PFSK-1 (cell line): ENCODE data around the gene VPS37B.

Experiments
- FOXP2 ChIP-seq: optimal IDR thresholded peaks from 2 replicates; pipeline ENCODE3; 2011; ENCODE audit warnings: borderline replicate concordance, control low read depth, inconsistent platforms; ENCODE audit not compliant: insufficient read depth; ENCODE audit errors: extremely low read length, extremely low read depth
- POLR2AphosphoS5 ChIP-seq: IDR thresholded peaks from 2 replicates; pipeline ENCODE4 v1.6.1; 2012; ENCODE audit warnings: low read depth, mild to moderate bottlenecking, control low read depth, low read length, moderate library complexity
- SIN3A ChIP-seq: IDR thresholded peaks from 2 replicates; pipeline ENCODE4 v1.6.1; 2012; ENCODE audit warnings: mild to moderate bottlenecking, low read length, moderate library complexity, borderline replicate concordance; ENCODE audit not compliant: insufficient read depth
- TAF1 ChIP-seq: IDR thresholded peaks from 2 replicates; pipeline ENCODE4 v1.6.1; 2012; ENCODE audit warnings: low read length, control low read depth, borderline replicate concordance; ENCODE audit not compliant: insufficient read depth
- TF ChIP-seq, protein P1 (sequence below), 2 experiments: IDR thresholded peaks; 2 replicates each; pipeline versions ENCODE4 v1.6.1 to v1.8.0; 2011 to 2012; ENCODE audit warnings: low read depth in 2 of 2, low read length in 2 of 2, control low read depth in 1 of 2, inconsistent platforms in 1 of 2, mild to moderate bottlenecking in 1 of 2, moderate library complexity in 1 of 2; ENCODE audit not compliant: insufficient read depth in 1 of 2

VPS37B gene

DNA sequence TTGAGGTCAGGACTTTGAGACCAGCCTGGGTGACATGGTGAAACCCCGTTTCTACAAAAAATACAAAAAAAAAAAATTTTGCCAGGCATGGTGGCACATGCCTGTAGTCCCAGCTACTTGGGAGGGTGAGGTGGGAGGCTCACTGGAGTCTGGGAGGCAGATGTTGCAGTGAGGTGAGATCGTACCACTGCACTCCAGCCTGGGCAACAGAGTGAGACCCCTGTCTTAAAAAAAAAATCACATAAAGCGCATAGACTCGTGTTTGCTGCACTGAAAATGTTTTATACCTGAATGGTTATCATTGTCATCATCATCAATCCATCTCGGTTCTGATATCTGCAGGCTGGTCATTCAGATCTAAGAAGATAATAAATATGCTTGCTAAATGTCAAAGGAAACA is 24.8 kb upstream of the VPS37B start:
- TF ChIP-seq, protein P1, sequence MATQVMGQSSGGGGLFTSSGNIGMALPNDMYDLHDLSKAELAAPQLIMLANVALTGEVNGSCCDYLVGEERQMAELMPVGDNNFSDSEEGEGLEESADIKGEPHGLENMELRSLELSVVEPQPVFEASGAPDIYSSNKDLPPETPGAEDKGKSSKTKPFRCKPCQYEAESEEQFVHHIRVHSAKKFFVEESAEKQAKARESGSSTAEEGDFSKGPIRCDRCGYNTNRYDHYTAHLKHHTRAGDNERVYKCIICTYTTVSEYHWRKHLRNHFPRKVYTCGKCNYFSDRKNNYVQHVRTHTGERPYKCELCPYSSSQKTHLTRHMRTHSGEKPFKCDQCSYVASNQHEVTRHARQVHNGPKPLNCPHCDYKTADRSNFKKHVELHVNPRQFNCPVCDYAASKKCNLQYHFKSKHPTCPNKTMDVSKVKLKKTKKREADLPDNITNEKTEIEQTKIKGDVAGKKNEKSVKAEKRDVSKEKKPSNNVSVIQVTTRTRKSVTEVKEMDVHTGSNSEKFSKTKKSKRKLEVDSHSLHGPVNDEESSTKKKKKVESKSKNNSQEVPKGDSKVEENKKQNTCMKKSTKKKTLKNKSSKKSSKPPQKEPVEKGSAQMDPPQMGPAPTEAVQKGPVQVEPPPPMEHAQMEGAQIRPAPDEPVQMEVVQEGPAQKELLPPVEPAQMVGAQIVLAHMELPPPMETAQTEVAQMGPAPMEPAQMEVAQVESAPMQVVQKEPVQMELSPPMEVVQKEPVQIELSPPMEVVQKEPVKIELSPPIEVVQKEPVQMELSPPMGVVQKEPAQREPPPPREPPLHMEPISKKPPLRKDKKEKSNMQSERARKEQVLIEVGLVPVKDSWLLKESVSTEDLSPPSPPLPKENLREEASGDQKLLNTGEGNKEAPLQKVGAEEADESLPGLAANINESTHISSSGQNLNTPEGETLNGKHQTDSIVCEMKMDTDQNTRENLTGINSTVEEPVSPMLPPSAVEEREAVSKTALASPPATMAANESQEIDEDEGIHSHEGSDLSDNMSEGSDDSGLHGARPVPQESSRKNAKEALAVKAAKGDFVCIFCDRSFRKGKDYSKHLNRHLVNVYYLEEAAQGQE (IDR thresholded peaks at IDR 0.05; ENCODE audit: insufficient read depth in 1 of 2, low read depth in 2 of 2, low read length in 2 of 2) = no peak
- TF ChIP-seq POLR2AphosphoS5 (no peak), TAF1 (no peak), SIN3A (no peak), FOXP2 (no peak)

DNA sequence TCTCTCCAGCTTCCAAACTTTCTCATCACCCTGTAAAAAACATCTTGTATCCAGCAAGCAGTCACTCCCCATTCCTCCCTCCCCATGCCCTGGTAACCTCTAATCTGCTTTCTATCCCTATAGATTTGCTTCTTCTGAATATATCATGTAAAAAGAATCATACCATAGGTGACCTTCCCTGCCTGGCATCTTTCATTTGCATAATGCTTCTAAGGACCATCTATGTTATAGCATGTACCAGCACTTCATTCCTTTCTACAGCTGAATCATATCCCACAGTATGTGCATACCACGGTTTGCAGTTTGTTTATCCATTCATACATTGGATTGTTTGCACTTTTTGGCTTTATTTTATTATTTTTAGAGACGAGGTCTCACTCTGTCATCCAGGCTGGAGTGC is 22.9 kb upstream of the VPS37B start:
- TF ChIP-seq POLR2AphosphoS5 = no peak
- no peak for TF ChIP-seq SIN3A
- TF ChIP-seq, protein P1 (IDR thresholded peaks at IDR 0.05; ENCODE audit: insufficient read depth in 1 of 2, low read depth in 2 of 2, low read length in 2 of 2) = no peak
- no peak for TF ChIP-seq FOXP2
- TF ChIP-seq TAF1 = no peak

DNA sequence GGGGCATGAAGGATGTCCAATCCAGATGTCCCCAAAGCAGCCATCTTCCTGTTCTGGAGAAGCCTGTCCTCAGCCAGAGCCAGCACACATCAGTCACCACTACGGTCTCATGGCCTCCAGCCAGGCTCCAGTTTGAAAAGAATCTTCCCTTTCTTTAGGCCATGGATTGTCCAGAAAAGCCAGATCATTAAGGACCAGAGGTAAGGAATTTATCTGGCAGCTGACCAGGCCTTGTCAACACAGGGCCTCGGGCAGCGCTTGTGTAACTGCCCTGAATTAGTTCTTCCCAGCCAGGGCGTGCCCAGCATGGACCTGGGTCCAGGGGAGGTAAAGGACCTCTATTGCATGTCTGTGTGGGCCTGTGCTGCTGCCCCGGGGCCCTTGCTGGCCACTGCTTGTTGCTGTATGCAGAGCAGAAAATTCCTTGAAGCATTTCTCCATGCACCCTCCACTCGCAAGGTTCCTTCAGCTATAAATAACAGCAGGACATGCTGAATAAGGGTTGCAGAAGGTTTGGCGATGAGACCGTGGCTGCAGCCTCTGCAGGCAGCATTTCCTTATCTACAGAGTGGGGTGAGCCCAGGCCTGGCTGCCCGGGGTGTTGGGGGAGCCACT is 21.7 kb upstream of the VPS37B start:
- TF ChIP-seq TAF1 (no peak), POLR2AphosphoS5 (no peak), SIN3A (no peak), FOXP2 (no peak)
- TF ChIP-seq, protein P1 (IDR thresholded peaks at IDR 0.05; ENCODE audit: insufficient read depth in 1 of 2, low read depth in 2 of 2, low read length in 2 of 2) = no peak

DNA sequence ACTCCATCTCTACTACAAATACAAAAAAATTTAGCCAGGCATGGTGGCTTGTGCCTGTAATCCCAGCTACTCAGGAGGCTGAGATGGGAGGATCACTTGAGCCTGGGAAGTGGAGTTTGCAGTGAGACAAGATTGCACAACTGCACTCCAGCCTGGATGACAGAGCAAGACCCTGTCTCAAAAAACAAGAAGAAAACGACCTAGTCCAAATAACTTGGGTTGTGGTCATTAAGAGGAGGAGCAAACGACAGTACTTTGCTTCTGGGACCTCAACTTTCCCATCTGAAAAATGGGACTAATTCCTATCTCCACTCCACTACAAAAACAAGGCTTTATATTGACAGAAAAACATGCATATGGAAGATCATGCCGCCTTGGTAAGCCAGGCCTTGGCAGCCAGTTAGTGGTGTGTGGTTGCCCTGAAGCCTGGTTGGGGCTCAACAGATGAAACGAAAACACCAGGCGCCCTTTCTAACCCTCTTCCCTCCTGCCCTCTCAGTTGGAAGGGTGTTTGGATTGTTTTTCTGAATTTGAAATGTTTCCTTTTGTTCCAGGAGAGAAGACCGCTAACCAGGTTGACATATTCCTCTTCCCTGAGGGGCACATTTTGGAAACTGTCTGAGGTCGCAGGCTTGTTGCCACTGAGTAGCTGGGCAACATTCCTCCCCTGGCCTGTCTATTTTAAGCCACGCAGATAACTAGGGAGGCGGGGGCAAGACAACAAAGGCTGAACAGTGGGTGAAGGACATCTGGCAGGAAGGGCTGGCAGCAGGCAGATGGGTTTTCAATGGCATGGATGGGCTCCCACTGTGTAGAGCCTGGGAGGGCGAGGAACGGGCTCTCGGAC is 13.7 kb upstream of the VPS37B start:
- TF ChIP-seq FOXP2 (no peak), POLR2AphosphoS5 (no peak), TAF1 (no peak), SIN3A (no peak)
- TF ChIP-seq, protein P1 (IDR thresholded peaks at IDR 0.05; ENCODE audit: insufficient read depth in 1 of 2, low read depth in 2 of 2, low read length in 2 of 2) = no peak
